GM21390 (cell line): Measurements from ENCODE around the gene USP34.
A peak's percentile ranks its signal among the peaks of the same experiment; 100 is the strongest.
"Not testable (repeated sequence)": the region's sequence is repeated elsewhere in the genome, so short reads cannot be mapped to it uniquely, and the experiment has no call there.

ENCODE experiments used
- ATAC-seq: cut with Tn5 transposase; IDR thresholded peaks from one replicate; pipeline ENCODE4 v1.9.1; 2021; ENCODE audit not compliant: unreplicated experiment

USP34 gene

GRCh38 chr2:61196671-61197070 is 274.2 kb downstream of the USP34 start:
- no peak for ATAC-seq

GRCh38 chr2:61194646-61195045 is 276.2 kb downstream of the USP34 start:
- ATAC-seq = not testable (repeated sequence)

GRCh38 chr2:61193670-61194561 is 277.0 kb downstream of the USP34 start:
- ATAC-seq = no peak

- no peak for ATAC-seq
Observed at GRCh38 chr2:61187085-61187484, 283.8 kb downstream of the USP34 start.

GRCh38 chr2:61185231-61185728 is 285.6 kb downstream of the USP34 start:
- ATAC-seq = no peak

GRCh38 chr2:61184263-61184662 is 286.6 kb downstream of the USP34 start:
- no peak for ATAC-seq

- no peak for ATAC-seq
Observed at GRCh38 chr2:61183795-61184194, 287.1 kb downstream of the USP34 start.

GRCh38 chr2:61182059-61182383 is 288.9 kb downstream of the USP34 start:
- no peak for ATAC-seq

GRCh38 chr2:61181382-61182058 is 289.4 kb downstream of the USP34 start:
- ATAC-seq = no peak

- no peak for ATAC-seq
Observed at GRCh38 chr2:61180686-61181085, 290.2 kb downstream of the USP34 start.

- no peak for ATAC-seq
Observed at GRCh38 chr2:61179701-61180639, 290.9 kb downstream of the USP34 start.

GRCh38 chr2:61178603-61179545 is 292.0 kb downstream of the USP34 start:
- no peak for ATAC-seq

GRCh38 chr2:61177727-61178549 is 292.9 kb downstream of the USP34 start:
- ATAC-seq = peak; percentile 37

- peak; percentile 80 for ATAC-seq
Observed at GRCh38 chr2:61176755-61177726, 293.8 kb downstream of the USP34 start.

- ATAC-seq = no peak
Observed at GRCh38 chr2:61175036-61175435, 295.9 kb downstream of the USP34 start.

- ATAC-seq = no peak
Observed at GRCh38 chr2:61173116-61173515, 297.8 kb downstream of the USP34 start.

- no peak for ATAC-seq
Observed at GRCh38 chr2:61172671-61173070, 298.2 kb downstream of the USP34 start.

- no peak for ATAC-seq
Observed at GRCh38 chr2:61167579-61167978, 303.3 kb downstream of the USP34 start.
